DND-41 (cell line): ENCODE measurements around the gene TIMM44.
A peak's percentile ranks its signal among the peaks of the same experiment; 100 is the strongest.

ENCODE experiments used
- EZH2 ChIP-seq: IDR thresholded peaks from 3 replicates; pipeline ENCODE4 v1.6.1; 2012; ENCODE audit warnings: borderline replicate concordance, low read depth, mild to moderate bottlenecking, moderate library complexity, low read length, inconsistent platforms; ENCODE audit not compliant: severe bottlenecking
- TF ChIP-seq, protein P1 (sequence below): IDR thresholded peaks from 2 replicates; pipeline ENCODE4 v1.5.1; 2012; ENCODE audit warnings: borderline replicate concordance, low read length, moderate library complexity, mild to moderate bottlenecking; ENCODE audit not compliant: poor library complexity, severe bottlenecking; ENCODE audit errors: extremely low read depth

DNA sequence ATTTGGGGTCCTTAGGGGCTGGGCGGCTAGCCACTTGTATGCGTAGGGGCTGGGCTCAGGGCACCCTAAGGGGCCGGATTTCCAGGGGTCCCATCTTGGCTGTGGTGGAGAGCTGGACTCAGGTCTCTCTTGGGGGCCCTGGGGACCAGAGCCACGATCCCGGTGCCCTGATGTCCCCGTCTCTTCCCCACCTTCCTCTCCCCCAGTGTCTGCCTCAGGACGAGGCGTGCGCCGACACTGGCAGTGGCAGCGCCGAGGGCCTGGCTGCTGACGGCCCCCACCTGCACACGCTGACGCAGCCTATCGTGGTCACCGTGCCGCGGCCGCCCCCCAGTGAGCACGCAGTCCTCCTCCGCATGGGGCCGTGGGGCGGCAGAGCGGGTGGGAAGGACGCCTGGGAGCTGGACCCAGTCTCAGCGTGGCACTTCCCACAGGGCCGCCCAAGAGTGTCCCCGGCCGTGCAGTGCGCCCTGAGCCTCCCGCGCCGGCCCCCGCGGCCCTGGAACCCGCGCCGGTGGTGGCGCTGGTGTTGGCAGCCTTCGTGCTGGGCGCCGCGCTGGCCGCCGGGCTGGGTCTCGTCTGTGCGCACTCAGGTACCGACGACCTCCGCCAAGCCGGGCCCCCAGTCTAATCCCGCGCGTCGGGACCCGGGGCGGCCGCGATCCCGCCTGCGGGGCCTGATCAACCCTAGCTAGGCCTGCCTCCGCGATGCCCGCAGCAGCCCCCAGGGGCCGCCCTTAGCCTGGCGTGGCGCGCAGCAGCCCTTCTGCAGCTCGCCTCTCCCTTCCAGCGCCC is 26.0 kb downstream of the TIMM44 start:
- TF ChIP-seq, protein P1, sequence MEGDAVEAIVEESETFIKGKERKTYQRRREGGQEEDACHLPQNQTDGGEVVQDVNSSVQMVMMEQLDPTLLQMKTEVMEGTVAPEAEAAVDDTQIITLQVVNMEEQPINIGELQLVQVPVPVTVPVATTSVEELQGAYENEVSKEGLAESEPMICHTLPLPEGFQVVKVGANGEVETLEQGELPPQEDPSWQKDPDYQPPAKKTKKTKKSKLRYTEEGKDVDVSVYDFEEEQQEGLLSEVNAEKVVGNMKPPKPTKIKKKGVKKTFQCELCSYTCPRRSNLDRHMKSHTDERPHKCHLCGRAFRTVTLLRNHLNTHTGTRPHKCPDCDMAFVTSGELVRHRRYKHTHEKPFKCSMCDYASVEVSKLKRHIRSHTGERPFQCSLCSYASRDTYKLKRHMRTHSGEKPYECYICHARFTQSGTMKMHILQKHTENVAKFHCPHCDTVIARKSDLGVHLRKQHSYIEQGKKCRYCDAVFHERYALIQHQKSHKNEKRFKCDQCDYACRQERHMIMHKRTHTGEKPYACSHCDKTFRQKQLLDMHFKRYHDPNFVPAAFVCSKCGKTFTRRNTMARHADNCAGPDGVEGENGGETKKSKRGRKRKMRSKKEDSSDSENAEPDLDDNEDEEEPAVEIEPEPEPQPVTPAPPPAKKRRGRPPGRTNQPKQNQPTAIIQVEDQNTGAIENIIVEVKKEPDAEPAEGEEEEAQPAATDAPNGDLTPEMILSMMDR: peak; percentile 19
- TF ChIP-seq EZH2: no peak
